Left lobe of liver (tissue), 2 donors: Measurements from ENCODE around the gene HSF5. TPM values are rescaled to one million over a fixed set of nuclear protein-coding genes. Genes with fewer than 3 reads are reported as not detected.
"Not testable (repeated sequence)": the region's sequence is repeated elsewhere in the genome, so short reads cannot be mapped to it uniquely, and the experiment has no call there.

Experiments
- ATAC-seq: fragments of 200-7000 bp; cut with Tn5 transposase; one replicate; pipeline ENCODE4 v1.9.1; 2020; ENCODE audit warnings: mild to moderate bottlenecking, moderate library complexity
- DNase-seq: peaks from one replicate; pipeline ENCODE4 v3.0.0-alpha.2; 2020; ENCODE audit warnings: low spot score
- total RNA-seq: library from RNA; stranded (reverse); gene quantifications from one replicate; pipeline ENCODE4 v1.2.1, GENCODE V29; 2021
- donor health status: DM: no; HTN: no; CAD: no; lungs with moderate emphysema.
- donor health status: DM: no; HTN: yes; CAD: no.

The HSF5 gene
- total RNA-seq, 1 donor from 2014 or later, result 0.18 TPM

DNA sequence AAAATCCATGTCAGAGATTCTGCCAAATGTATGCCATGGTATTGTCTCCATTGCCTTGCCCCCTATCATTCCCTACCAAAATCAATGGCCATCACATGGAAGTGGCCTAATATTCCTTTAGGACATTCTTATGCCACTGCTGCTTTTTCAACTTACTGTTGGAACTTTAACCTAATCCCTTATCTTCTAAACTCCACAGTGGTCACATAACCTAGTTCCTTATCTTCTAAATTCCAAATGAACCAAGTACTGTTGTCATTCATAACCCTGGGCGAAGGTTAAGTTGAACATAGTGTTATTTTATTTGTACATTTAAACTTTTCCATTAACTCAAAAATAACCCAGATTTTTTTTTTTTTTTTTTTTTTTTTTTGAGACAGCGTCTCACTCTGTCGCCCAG is 3.6 kb downstream of the HSF5 start:
- ATAC-seq (peak; percentile 80), DNase-seq (no peak)

DNA sequence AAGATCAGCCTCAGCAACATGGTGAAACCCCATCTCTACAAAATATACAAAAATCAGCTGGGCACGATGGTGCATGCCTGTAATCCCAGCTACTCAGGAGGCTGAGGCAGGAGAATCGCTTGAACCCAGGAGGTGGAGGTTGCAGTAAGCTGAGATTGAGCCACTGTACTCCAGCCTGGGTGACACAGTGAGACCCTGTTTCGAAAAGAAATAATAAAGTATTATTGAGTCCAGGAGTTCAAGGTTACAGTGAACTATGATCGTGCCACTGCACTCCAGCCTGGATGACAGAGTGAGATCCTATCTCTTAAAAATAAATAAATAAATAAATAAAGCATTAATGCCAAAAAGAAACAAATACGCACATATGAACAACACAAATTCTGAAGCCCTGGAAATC is 6.4 kb downstream of the HSF5 start:
- not testable (repeated sequence) for DNase-seq, ATAC-seq

DNA sequence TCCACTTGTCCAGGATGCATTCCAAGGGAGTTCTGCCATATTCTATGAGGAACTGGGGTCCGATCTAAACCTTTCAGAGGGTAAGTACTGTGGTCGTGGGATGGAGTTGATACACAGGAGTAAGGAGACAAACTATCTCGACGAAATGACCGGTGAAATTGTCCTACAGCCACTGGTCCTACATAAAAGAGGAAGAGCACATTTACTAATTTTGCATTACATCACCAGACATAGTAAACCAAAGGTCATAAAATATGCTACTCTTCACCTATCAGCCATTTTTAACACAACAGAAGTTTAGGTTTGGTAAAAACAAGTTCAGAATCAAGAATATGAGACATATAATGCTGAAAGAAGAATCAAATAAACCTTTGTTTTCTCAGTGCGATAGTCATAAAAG is 8.1 kb downstream of the HSF5 start:
- ATAC-seq (no peak), DNase-seq (no peak)

DNA sequence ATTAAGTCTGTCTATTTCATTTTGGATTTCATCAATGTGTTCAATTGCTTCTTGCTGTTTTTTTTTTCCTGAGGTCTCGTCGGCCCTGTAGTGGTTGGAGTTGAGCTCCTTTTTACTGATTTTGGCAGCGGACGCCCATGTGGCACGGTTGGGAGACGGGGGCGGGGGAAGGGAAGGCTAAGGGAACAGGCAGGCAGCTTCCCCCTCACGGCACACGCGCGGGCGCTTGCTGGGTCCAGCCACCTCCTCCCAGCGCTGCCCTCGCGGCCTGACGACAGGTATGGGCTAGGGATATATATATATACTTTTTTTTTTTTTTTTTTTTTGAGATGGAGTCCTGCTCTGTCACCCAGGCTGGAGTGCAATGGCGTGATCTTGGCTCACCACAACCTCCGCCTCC is 11.4 kb downstream of the HSF5 start:
- DNase-seq (no peak), ATAC-seq (peak; percentile 31)

DNA sequence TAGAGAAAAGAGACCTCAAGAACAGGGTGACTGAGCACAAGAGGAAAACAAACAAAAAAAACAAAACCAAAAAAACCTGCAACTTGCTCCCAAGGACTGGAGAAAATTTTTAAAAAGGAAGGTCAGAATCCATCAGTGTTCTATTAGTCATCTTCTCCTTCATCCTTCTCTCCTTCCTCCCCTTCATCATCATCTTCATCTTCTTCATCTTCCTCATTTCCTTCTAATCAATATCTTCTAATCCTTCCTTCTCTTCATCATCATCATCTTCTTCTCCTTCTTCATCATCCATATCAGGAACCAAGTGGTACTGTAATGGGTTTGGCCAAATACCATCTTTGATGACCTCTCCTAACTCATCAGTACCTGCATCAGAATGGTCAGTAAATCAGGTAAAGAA is 12.2 kb downstream of the HSF5 start:
- no peak for ATAC-seq
- no peak for DNase-seq

DNA sequence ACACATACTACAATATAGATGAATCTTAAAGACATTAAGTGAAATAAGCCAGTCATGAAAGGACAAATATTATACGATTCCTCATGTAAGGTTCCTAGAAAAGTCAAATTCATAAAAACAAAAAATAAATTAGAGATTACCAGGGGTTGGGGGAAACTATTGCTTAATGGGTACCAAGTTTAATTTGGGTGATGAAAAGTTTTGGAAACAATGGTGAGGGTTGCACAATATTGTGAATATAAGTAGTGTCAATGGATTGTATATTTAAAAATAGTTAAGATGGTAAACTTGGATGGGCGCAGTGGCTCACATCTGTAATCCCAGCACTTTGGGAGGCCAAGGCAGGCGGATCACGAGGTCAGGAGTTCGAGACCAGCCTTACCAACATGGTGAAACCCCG is 17.9 kb downstream of the HSF5 start:
- DNase-seq (no peak), ATAC-seq (no peak)

DNA sequence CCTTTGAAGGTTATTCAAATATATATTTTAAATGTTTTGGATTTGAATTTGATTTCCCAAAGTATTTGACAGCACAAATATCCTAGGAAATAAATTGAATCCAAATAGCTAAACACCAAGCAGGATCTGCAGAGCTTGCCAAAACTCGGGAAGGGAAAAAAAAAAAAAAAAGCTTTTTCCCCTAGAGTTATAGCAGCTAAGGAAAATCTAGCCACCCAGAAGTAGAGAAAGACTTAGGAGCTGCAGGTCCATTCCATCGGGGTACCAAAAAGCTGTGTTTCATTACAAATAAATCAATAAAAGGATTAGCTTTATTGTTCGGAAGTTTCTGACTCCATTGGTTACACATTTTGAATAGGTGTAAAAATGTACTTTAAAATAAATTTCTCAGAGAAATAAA is 19.3 kb downstream of the HSF5 start:
- no peak for DNase-seq
- no peak for ATAC-seq

DNA sequence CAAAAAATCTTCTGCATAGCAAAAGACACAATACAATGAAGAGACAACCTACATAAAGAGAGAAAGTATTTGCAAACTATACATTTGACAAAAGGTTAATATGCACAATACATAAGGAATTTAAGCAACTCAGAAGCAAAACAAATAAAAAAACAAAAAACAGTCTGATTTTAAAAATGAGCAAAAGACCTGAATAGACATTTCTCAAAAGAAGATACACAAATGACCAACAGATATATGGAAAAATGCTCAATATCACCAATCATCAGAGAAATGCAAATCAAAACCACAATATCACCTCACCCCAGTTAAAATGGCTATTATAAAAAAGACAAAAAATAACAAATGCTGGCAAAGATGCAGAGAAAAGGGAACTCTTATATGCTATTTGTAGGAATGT is 32.7 kb downstream of the HSF5 start:
- DNase-seq (no peak), ATAC-seq (no peak)

DNA sequence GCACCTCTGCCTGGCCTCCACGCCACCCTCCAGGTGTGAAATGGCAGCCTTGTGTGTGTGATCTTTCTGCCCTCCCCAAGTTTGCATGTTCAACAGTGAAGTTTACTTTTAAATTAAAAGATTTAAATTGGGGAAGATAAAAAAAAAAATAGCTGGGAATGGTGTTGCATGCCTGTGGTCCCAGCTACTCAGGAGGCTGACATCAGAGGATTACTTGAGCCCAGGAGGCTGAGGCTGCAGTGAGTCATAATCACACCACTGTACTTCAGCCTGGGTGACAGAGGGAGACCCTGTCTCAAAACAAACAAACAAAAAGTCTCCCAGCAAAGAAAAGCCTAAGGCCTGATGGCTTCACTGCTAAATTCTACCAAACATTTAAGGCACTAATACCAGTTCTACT is 35.5 kb downstream of the HSF5 start:
- no peak for DNase-seq
- ATAC-seq, result no peak

DNA sequence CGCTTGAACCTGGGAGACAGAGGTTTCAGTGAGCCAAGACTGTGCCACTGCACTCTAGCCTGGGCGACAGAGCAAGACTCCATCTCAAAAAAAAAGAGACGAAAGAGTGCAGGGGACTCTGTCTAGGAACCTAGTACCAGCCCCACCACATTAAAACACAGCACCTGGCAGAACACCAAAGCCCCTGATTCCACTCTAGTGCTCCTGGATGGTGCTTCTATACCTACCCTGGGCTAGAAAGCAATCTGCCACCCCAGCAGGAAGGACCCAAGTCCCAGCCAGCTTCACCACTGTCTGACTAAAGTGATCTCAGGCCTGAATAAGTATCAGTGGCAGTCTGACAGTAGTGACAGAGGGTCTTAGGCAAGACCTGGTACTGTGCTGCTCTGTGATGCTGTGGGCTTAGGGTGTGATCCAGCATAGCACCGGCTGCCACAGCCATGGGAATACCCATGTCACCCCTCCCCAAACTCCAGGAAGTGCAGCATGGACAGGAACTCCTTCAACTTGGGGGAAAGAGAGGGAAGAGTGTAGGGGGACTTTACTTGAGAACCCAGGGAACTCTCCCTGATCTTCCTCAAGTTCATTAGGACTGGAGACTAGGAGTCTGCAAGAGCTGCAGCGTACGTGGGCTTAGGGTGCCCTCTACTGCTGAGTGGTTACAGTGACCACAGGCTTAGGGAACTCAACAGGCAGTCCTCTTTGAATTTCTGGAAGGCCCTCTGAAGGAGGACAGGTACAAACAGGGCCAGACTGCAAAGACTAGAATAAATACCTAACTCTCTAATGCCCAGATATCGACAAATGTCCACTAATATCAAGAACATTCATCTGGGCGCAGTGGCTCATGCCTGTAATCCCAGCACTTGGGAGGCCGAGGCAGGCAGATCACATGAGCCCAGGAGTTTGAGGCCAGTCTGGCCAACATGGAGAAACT is 40.9 kb downstream of the HSF5 start:
- DNase-seq (peak; percentile 74), ATAC-seq (peak; percentile 99)

DNA sequence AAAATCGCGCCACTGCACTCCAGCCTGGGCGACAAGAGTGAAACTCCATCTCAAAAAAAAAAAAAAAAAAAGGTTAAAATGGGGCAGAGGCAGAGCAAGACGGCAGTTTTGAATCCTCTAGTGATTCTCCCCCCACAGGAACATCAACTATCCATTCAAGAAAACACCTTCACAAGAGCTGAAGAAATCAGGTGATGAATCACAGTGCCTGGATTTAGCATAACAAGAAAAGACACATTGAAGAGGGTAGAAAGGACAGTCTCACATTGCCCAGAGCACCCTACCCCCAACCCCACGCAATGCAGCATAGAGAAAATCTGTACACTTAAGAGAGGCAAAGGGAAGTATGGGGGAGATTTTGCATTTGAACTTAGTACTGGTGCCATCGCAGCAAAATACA is 42.1 kb downstream of the HSF5 start:
- ATAC-seq (no peak), DNase-seq (no peak)

DNA sequence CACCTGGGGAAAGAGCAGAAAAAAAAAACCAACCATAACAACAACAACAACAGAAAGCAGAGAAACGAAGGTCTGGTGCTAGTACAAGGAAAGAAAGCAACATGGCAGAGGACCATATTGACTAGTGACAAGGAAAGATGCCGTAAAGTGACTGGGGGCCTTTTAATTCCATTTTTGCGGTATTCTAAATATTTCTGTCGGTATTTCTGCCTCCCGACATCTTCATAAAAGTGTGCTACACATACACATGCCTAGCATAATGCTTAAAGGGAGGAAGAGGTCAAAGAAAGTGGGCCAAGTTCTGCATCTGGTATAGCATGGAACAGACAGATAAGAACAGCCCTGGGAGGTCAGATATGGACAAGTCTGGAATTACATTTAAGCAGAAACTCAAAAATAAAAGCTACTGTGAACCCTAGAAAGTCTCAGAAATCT is 51.4 kb downstream of the HSF5 start:
- DNase-seq, result no peak
- ATAC-seq, result no peak

DNA sequence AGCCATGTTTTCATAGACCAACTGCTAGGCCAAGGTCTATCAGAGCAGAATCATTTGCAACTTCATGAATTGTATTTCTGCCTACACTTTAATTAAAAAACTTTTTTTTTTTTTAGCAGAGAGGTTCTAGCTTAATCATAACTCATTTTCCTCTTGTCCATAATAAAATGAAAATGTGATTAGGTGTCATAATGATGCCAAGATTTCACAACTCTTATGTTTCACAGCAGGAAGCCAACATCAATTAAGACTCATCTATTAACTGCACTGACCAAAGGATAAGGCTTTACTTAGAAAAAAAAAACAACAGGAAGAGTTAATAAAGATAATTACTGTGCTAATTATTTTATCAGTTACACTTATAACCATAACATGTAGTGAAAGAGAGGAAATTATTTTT is 52.0 kb downstream of the HSF5 start:
- DNase-seq (no peak), ATAC-seq (no peak)

DNA sequence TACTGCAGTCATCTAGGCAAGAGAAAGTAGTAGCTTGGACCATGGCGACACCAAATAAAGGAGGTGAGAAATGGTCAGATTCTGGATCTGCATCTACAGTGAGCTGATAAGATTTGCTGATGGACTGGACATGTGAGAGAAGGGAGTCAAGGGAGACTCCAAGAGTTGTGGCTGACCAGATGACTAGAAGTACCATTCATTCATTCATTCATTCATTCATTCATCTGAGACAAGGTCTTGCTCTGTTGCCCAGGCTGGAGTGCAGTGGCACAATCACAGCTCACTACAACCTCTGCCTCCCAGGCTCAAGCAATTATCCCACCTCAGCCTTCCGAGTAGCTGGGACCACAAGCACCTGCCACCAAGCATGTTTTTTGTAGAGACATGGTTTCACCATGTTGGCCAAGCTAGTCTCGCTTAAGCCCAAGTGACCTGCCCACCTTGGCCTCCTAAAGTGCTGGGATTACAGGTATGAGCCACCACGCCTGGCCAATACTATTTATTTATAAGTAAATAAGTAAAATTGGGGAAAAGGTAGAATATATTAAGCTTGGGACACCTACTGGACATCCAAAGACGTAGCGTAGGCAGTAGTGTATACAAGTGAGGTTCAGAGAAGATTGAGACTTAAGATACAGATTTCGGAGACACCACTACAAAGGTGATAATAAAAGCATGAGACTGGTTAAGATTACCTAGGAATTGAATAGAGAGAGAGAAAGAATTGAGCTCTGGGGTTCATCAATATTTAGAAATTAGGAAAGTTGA is 55.2 kb downstream of the HSF5 start:
- DNase-seq (no peak), ATAC-seq (no peak)

DNA sequence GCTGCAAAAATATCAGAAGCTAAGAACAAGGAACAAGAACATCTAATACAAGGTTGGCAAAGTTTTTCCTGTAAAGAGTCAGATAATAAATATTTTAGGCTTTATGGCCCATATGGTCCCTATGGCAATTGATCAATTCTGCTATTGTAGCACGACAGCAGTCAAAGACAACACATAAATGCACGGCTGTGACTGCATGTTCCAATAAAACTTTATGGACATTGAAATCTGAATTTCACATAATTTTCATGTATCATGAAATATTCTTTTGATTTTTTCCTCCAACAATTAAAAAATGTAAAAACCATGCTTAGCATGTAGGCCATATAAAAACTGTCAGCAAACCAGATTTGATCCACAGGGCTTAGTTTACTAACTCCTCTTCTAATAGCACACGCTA is 60.4 kb downstream of the HSF5 start:
- ATAC-seq (no peak), DNase-seq (no peak)

DNA sequence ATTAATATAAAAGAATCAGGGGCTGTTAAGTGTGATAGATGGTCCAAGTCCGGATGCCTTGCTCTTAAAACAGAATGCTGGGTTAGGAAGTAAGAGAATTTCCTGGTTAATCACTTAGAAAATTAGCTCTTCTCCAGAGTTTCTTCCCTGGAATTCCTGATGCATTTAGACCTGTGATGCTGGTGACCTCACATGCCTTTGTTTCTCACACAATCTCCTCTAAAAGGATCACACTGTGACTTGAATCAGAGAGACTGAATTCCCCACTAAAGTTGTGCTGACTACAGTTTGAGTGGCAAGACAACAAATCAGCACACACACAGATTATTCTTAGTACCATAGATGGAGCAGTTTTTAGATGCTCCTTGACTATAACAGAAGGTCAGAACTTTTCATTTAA is 66.5 kb downstream of the HSF5 start:
- ATAC-seq, result no peak
- DNase-seq, result no peak

DNA sequence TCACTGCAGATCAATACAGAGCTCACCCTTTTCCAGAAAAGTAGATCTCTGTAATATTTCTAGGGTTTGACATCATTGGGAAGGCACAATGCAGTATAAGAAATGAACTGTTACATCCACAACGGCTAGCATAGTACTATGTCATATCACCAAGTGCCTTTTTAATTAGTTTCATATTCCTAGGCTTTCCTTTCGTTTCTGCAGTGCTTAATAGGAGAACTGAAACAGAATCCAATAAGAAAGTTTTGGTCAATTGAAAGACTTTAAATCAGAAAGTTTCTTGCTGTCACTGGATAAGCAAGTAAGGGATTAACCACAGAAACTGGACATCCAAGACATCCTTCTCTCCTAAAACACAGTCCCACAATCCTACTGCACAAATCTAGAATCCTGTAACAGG is 67.4 kb downstream of the HSF5 start:
- no peak for ATAC-seq
- DNase-seq, result no peak

DNA sequence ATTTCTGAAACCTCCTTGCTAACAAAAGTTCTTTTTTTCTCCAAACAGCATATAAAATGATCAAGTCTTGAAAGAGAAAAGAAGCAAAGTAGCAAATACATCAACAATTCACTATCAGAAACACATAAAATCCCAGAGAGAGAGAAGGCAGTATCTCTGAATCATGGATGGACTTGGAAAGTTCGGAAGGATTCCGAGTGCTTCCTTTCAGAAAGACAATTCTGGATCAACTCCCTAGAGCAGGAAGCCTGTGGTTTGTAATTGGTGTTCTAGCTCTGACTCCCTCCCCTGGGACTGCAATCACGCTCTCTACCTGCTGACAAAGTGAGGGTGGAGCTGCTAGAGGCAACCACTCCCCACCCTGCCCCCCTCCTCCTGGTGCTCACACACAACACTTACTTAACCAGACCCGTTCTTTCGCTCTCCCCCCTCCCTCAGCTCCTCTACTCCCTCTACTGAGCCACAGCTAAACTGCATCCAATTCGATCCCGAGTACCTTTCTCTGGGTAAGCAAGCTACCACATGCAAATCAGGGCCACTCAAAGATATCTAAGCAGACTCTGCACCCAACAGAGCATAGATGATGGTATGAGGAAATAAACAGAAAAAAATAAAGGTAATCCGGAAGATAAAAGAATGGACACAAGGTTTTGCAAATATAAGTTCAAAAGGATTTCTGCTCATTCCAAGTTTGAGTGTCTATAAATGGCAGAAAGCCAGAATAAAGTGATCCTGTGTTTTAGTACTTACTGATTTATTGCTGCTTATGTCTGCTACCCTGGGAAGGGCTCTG is 70.7 kb downstream of the HSF5 start, which contains the start of gene RNF43:
Gene RNF43 (minus strand): TSS at position 235 of the 793 bp plus-strand sequence. CDS start 1,957 bp downstream, outside the sequence.
- ATAC-seq (peak; percentile 97), DNase-seq (peak; percentile 97)

DNA sequence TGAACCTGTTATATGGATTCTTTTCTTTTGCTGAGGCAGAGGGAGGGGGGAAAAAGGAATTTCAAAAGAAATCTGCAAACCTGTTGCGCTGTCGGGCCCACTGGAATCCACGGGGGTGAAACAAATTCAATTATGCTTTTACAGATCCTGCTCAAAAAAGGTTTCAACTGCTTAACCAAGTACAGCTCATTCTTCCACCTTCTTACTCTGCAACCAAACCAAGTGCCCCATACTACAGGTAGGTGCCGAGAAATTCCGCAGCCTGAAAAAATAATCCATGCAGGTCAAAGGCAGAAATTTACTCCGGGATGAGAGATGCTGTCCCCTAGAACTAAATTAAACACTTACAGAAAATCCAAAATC is 71.3 kb downstream of the HSF5 start:
- DNase-seq (no peak), ATAC-seq (no peak)

DNA sequence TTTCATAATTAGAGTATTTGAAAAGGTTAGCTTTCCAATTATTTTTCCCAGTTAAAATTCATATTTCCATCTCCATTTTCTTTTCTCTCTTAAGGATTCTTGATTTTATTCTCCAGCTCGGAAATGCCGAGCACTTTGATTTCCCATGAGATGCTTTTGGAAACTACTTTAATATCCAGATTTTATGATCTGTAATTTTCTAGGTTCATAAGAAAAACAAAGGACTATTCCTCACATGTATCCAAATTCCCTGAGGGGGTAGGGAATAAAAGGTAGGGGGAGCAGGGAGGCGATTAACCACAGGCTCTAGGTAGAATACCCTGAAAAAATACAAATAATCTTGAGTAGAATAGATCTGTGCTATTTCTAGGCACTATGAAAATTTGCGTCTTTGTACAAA is 71.8 kb downstream of the HSF5 start:
- ATAC-seq (no peak), DNase-seq (no peak)

DNA sequence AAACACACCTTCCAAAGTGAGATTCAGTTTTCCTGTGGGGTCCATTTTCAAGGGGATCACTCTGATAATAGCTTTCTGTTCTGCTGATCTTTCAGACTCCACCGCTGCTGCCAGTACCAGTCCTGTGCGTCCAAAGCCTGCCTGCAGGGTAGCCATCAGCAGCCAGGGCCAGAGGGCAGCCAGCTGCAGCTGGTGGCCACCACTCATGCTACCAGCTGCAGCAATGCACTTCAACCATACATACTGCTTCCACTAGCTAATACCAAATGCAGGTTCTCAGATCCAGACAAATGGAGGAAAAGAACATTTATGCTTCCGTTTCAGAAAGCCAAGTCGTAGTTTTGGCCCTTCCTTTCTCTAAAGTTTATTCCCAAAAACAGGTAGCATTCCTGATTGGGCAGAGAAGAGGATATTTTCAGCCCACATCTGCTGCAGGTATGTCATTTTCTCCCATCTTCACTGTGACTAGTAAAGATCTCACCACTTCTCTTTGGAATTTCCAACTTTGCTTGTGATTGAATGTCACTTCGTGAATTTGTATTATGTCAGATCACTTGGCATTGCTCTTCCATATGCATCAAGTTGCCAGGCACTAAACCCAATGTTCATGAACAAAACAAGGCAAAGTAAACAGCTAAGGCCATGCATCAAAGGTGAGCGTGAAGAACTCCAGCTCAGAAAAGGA is 72.7 kb downstream of the HSF5 start:
- DNase-seq (peak; percentile 75), ATAC-seq (peak; percentile 77)
